Measurements from ENCODE around the gene CXCL3. TPM values are rescaled to one million over a fixed set of nuclear protein-coding genes. Genes with fewer than 3 reads are reported as not detected.

CXCL3 gene
- polyA plus RNA-seq (2.9 to 10.8 TPM (median 6.3 TPM) in 3 replicates), polyA minus RNA-seq (0.59 to 2.2 TPM (median 1.0 TPM) in 3 replicates)
- polyA plus RNA-seq (2011; ENCODE audit: low read depth): 0.50 TPM
- 5.6 and 7.3 TPM in 2 replicates for polyA plus RNA-seq (2011; cell fraction: cytosol; rRNA removed)
- 20.1 and 32.2 TPM in 2 replicates for polyA plus RNA-seq (2011; cell fraction: nucleus; rRNA removed)
- 0.68 and 5.8 TPM in 2 replicates for polyA plus RNA-seq (2012; ENCODE audit: low replicate concordance)
- 1.9 TPM for polyA minus RNA-seq (2011; cell fraction: cytosol; rRNA and poly(A)+ RNA removed)
- polyA minus RNA-seq (2011; cell fraction: nucleus; rRNA and poly(A)+ RNA removed): 5.5 and 5.7 TPM in 2 replicates

- peak within 1 kb of the TSS; percentile 88 for H3K4me2 ChIP-seq (ENCODE audit: control insufficient read depth, extremely low read depth, insufficient read depth, low read depth, low read length)
- H3K36me3 ChIP-seq (ENCODE audit: control insufficient read depth in 2 of 2, extremely low read depth in 1 of 2, insufficient read depth in 2 of 2, low read length in 2 of 2): no peaks in the 10 kb centered on the region
- H3K9me1 ChIP-seq (ENCODE audit: control insufficient read depth, extremely low read depth, insufficient read depth, low read length): no peaks in the 10 kb centered on the region
- H3K9ac ChIP-seq (ENCODE audit: control insufficient read depth, extremely low read depth, insufficient read depth, low read length): peak within 1 kb of the TSS; percentile 90
- H4K20me1 ChIP-seq (ENCODE audit: control insufficient read depth, extremely low read depth, insufficient read depth, low read length): no peaks in the 10 kb centered on the region
- dilution Hi-C loops (cut with MboI; ENCODE audit: extremely low pct_ligation_motif_present, low sequenced_read_pairs): no loop called here
- H3K4me3 ChIP-seq (ENCODE audit: control insufficient read depth in 2 of 3, extremely low read depth in 1 of 3, insufficient read depth in 2 of 3, low read depth in 1 of 3, low read length in 3 of 3): peak within 1 kb of the TSS; percentile 55 to 89 (median 82)
- H3K27ac ChIP-seq (ENCODE audit: control insufficient read depth, insufficient read depth, low read length): peak within 1 kb of the TSS; percentile 83
- peak within 1 kb of the TSS; percentile 94 for H2AFZ ChIP-seq (ENCODE audit: control insufficient read depth, low read length)
- no peaks in the 10 kb centered on the region for H3K79me2 ChIP-seq (ENCODE audit: control insufficient read depth, insufficient read depth, low read length)
- DNase-seq (ENCODE audit: low read depth, low spot score): no peak
- peaks cover 14% of the 10 kb centered on the region for H3K4me1 ChIP-seq (ENCODE audit: control insufficient read depth, extremely low read depth, insufficient read depth, low read length)
- H3K27me3 ChIP-seq (ENCODE audit: control insufficient read depth, extremely low read depth, insufficient read depth, low read length): no peaks in the 10 kb centered on the region
- H3K9me3 ChIP-seq (ENCODE audit: control insufficient read depth, low read depth, low read length): no peaks in the 10 kb centered on the region
- FAIRE-seq: peak; percentile 13
- TF ChIP-seq EZH2 (IDR thresholded peaks at IDR 0.05; ENCODE audit: low read length): no peak
- TF ChIP-seq CTCF (optimal IDR thresholded peaks at IDR 0.05 in 1 of 3, IDR thresholded peaks at IDR 0.05 in 1 of 3, conservative IDR thresholded peaks at IDR 0.05 in 1 of 3; ENCODE audit: extremely low read depth in 1 of 3, insufficient read depth in 2 of 3, low read length in 3 of 3): peak in 2 of 3 experiments; percentile 14 to 16
These were observed at the start of gene CXCL3 for GRCh38 chr4:74038425-74039314. TSS of gene CXCL3 (minus strand) at chr4:74038689. CDS start at chr4:74038611, 78 bp downstream.

GRCh38 chr4:74087481-74087880 is 49.0 kb upstream of the CXCL3 start:
- Histone ChIP-seq H4K20me1 (ENCODE audit: control insufficient read depth, extremely low read depth, insufficient read depth, low read length) (no peaks in the 10 kb centered on the region), H3K4me3 (ENCODE audit: control insufficient read depth in 2 of 3, extremely low read depth in 1 of 3, insufficient read depth in 2 of 3, low read depth in 1 of 3, low read length in 3 of 3) (no peak overlapping the region), H3K27ac (ENCODE audit: control insufficient read depth, insufficient read depth, low read length) (no peak overlapping the region), H2AFZ (ENCODE audit: control insufficient read depth, low read length) (peak overlapping the region; percentile 44), H3K4me2 (ENCODE audit: control insufficient read depth, extremely low read depth, insufficient read depth, low read depth, low read length) (no peak overlapping the region), H3K79me2 (ENCODE audit: control insufficient read depth, insufficient read depth, low read length) (no peaks in the 10 kb centered on the region), H3K9me3 (ENCODE audit: control insufficient read depth, low read depth, low read length) (no peaks in the 10 kb centered on the region), H3K27me3 (ENCODE audit: control insufficient read depth, extremely low read depth, insufficient read depth, low read length) (no peaks in the 10 kb centered on the region), H3K4me1 (ENCODE audit: control insufficient read depth, extremely low read depth, insufficient read depth, low read length) (peaks cover 4% of the 10 kb centered on the region), H3K9me1 (ENCODE audit: control insufficient read depth, extremely low read depth, insufficient read depth, low read length) (no peaks in the 10 kb centered on the region), H3K36me3 (ENCODE audit: control insufficient read depth in 2 of 2, extremely low read depth in 1 of 2, insufficient read depth in 2 of 2, low read length in 2 of 2) (no peaks in the 10 kb centered on the region), H3K9ac (ENCODE audit: control insufficient read depth, extremely low read depth, insufficient read depth, low read length) (no peak overlapping the region)
- DNase-seq (ENCODE audit: low read depth, low spot score): no peak
- dilution Hi-C loops (cut with MboI; ENCODE audit: extremely low pct_ligation_motif_present, low sequenced_read_pairs): no loop called here
- TF ChIP-seq CTCF (optimal IDR thresholded peaks at IDR 0.05 in 1 of 3, IDR thresholded peaks at IDR 0.05 in 1 of 3, conservative IDR thresholded peaks at IDR 0.05 in 1 of 3; ENCODE audit: extremely low read depth in 1 of 3, insufficient read depth in 2 of 3, low read length in 3 of 3) (no peak), EZH2 (IDR thresholded peaks at IDR 0.05; ENCODE audit: low read length) (no peak)
- FAIRE-seq: peak; percentile 51

Measured in keratinocyte (primary cell).